ENCODE data around the gene PSG7. TPM values are rescaled to one million over a fixed set of nuclear protein-coding genes. Genes with fewer than 3 reads are reported as not detected.
"Not testable (repeated sequence)": the region's sequence is repeated elsewhere in the genome, so short reads cannot be mapped to it uniquely, and the experiment has no call there.

The PSG7 gene
- total RNA-seq = under 0.01 TPM in 1 of 2 replicates, not detected in the other

DNA sequence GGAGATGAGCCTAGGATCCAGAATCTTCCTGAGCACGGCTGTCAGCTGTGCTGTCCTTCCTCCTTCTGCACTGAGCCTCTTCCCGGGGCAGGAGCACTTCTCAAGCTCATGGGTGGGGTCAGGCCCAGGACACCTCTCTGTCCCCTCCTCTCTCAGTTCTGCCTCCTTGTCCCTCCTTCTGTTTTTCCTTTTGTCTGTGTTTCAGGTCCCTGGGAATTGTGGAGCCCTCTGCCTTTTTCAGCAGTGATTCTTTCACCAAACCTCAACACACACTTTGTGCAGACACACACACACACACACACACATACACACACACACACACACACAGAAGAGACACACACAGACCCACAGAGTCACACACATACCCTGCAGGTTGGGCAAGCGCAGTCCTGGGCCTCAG, at the start of gene PSG7:
Gene PSG7 (minus strand): TSS at position 101 of the 400 bp plus-strand sequence. CDS start 131 bp downstream, outside the sequence.
- not testable (repeated sequence) for DNase-seq (ENCODE audit: low read depth in 2 of 2)

DNA sequence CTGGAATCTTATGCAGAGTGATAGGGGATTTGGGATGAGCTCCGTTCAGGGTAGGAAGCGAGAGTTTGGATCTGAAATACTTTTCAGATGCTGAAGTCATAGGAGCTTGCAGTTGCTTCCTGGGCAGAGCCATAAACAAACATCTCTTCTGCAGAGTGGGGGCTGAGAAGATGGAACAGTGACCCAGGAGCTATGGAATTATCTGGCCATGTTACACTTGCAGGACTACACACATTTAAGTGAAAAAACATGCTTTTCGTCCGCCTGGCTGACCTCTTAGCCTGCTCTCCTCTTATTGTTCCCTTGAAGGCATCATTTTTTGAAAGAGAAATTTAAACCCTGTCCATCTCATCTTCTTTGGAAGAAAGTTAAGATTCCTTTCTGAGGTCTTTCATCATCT, 48.6 kb upstream of the PSG7 start:
- DNase-seq (ENCODE audit: low read depth in 2 of 2) = no peak

DNA sequence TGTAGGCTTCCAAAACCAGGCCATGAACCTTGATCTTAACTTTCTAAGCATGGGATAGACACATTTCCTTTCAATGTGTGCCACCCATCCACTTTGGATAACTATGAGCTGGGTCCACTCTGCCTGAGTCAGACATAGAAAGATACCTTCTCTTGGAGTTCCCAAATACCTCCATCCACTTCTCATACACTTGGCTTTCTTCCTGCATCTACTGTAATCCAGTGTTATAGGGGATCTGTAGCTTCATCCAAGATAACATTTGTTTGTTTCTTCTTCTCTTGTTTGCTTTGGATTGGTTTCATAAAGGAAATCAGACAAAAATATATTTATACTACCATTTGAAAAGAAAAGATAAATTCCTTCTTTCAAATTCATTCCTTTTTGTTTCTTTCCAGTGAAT, 45.1 kb upstream of the PSG7 start:
- DNase-seq (ENCODE audit: low read depth in 2 of 2) = not testable (repeated sequence)

DNA sequence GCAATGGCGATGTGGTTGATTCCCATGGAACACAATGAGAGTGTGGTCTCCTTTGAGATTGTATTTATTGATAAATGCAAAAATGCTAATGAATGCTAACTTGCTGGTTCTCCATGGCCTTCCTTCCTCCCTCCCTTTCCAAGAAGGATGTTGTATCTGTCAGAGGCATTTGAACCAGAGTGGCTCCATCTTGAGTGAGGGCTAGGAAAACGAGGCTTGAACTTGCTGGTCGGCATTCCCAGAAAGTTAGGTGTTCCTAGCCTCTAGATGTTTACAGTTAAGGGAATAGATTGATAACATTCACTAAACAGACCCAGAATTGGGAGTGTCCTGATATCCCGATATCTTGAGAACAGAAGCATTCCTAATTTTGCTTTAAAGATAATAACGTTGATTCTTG, 34.4 kb upstream of the PSG7 start:
- not testable (repeated sequence) for DNase-seq (ENCODE audit: low read depth in 2 of 2)

DNA sequence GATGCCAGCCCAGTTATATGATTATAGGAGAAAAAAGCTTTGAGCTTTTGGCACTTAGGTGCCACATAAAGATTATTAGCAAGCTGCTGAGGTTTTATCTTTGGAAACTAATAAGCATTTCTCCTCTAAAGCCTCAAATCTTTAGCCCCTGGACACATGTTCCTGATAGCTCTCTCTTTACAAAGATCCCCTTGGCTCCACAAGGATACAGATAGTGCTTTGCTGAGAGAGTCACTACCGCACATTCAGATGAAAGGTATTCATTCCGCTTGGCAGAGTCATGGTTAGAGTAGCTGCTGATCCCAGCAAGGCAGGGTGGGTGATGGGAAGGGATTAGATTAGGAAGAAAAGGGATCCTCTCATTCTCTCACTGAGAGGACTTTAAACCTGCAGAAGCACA, 28.2 kb upstream of the PSG7 start:
- no peak for DNase-seq (ENCODE audit: low read depth in 2 of 2)

DNA sequence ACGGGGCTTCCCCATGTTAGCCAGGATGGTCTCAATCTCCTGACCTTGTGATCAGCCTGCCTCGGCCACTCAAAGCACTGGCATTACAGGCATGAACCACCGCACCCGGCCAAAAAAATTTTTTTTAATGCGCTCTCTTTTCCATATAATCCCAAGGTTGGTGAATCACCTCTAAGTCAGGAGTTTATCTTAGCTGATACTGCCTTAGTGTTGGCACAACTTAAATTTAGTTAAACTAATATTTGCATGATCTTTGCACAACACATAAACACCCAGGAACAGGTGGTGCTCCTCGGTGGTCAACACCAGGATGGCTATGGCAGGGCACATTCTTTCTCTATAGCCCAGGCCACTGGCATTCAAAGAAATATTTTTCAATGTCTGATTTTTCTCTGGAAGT, 24.1 kb upstream of the PSG7 start:
- DNase-seq (ENCODE audit: low read depth in 2 of 2) = no peak

DNA sequence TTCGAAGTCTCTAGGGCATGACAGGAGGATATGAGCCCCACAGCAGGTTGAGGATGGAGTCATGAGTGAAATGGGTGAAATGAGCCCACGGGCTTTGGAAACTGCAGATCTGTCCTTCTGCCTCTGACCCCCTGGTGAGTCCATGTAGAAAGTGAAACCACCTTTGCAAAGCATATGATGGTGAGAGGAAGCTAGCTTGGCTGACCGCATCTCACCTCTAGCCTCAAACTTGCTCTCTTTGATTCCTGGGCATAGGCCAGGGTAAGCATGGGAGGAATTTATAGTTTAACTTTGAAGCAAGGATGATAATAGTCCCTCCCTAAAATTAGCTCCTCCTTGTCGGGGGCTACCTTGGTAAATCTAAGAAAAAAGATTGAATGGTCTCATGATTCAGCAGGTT, 15.1 kb upstream of the PSG7 start:
- not testable (repeated sequence) for DNase-seq (ENCODE audit: low read depth in 2 of 2)

DNA sequence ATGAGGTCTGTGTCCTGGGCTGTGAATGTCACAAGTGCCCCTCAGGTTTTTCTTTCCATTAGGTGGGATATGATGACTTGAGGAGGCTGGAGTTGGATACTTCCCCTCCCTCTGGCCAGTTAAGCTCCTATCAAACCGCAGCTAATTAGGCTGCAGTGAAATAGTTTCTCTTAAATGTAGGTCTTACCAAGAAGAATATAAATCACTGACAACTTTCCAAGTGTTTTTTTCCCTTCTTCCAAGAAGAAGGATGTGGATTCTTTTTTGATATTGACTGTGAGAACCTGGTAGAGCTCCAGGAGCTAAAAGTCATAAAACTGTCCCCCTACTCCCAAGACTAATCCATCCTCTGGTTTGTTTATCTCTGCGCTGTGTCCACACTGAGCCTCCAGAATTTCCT, 14.5 kb upstream of the PSG7 start:
- not testable (repeated sequence) for DNase-seq (ENCODE audit: low read depth in 2 of 2)

DNA sequence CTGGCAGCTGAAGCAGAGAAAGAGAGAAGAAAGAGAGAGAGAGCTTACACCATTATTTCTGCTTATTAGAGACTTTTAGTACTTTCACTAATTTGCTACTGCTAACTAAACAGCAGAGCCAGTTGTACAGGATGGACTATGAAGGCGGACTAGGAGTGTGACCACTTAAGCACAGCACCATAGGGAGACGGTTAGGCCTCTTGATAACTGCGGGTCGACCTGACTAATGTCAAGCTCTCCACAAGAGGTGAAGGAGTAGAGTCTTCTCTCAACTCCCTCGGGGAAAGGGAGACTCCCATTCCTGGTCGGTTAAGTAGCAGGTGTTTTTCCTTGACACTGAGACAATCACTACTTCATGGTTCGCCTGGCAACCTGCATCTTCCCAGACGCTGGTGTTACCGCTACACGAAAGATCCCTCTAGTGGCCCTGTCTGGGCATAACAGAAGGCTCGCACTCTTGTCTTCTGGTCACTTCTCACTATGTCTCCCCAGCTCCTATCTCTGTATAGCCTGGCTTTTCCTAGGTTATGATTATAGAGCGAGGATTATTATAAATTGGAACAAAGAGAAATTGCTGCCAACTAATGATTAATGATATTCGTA, 5.3 kb upstream of the PSG7 start:
- peak in 1 of 2 donors; percentile 48 for DNase-seq (ENCODE audit: low read depth in 2 of 2)

DNA sequence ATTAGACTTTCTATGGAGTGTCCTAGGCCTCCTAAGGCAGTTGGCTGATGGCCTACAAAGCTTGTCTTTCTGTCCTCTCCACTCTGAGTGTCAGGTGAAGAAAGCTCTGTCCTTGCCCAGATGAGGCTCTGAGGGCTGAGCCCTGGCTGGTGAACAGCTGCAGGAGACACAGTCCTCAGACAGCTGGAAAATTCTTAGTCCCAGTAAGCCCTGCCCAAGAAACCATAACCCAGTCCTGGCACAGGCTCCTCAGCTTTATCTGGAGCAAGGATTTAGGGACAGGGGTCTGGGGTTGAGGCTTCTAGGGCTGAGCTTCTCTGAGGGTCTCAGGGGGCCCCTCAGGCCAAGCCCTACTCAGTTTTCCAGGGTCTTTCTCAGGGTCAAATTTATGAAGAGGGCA, 2.3 kb downstream of the PSG7 start:
- not testable (repeated sequence) for DNase-seq (ENCODE audit: low read depth in 2 of 2)

DNA sequence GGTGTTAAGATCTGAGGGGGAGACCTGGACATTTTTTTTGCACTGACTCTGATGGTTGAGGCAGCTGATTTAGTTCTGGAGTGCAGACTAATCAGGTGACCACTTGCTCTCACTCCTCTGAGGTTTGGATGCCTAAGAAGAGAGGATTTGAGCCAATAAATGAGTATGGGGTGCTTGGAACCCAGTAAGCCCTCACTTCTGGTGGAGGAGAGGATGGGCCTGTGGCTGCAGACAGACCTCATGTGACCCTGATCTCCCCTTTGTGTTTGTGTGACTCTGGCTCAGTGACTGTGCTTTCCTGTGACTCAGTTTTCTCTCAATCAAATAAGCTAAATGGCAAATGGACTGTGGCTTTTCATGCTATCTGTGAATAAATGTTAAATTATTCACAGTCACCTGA, 2.8 kb downstream of the PSG7 start:
- DNase-seq (ENCODE audit: low read depth in 2 of 2) = peak; percentile 41 to 92

DNA sequence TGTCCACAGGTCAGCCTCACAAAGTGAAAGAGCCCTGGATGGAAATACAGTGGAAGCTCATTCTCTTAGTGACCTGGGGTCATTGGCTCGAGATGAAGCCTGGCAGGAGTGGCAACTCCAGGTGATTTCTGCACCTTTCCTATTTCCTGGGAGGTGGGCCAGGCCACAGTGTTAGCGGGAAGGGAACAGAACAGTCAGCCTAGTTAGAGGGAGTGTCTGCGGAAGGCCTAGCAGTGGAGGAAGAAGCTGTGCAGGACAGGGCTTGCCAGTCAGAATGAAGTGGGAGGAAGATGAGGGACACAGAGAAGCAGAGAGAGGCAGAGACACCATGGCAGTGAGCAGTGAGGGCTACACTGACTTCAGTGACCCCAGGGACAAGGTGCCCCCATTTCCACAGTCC, 3.6 kb downstream of the PSG7 start:
- DNase-seq (ENCODE audit: low read depth in 2 of 2) = not testable (repeated sequence)

DNA sequence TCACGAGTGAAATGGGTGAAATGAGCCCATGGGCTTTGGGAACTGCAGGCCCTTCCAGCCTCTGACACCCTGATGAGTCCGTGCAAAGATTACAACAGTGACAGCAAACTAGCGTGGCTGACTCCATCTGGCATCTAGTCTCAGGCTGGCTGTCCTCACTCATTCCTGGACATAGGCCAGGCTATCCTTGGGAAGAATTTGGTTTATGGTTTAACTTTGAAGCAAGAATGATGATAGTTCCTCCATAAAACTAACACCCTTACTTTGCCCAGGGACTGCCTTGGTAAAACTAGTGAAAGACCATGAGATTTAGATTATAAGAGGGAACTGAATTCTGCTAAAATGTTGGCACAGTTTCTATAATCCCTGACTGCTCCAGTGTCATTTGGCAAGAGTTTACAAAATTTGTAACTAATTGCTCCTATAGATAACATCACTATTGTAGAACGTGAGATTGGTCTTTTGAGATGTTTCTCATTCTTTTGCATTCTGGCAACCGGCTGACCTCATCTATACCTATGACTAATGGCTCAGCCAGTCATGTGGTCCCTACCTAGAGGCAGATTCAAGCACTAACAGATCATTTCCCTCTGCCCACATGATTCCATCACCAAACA, 4.4 kb downstream of the PSG7 start:
- DNase-seq (ENCODE audit: low read depth in 2 of 2) = peak; percentile 40 to 90

DNA sequence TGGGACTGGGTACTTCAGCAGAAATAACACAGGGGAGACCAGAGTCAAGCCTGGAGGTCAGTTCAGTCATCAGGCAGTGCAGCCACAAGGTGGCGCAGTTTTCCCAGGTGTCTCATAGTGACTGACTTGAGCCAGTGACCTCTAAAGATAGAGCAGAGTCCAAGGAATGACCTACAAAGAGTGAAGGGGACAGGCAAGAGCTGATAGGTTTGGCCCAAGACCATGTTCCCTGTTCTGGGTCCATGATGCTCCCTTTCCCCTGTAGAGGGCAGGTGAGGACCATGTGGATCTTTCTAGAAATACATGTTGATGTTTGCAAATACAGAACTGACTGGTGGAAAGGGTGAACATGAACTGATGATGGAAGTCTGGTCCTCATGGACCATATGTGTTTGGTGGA, 6.8 kb downstream of the PSG7 start:
- DNase-seq (ENCODE audit: low read depth in 2 of 2) = peak; percentile 4 to 53

DNA sequence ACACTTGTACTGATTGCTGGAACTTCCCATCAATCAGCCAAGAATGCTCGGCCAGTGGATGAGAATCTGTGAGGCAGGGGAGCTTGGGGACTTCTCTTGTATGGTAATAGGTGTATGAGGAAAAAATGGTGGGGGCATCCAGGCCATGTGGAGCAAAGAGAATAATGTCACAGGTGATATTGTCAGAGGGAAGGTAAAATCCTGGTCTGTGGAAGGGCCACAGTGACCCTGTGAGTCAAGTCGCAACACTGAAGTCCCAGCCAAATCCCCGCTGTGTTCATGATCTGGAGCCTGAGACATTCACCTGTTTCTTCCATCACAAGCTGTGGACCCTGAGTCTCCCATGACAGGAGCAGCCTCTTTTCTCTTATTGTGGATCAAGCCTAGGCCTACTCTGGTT, 8.1 kb downstream of the PSG7 start:
- no peak for DNase-seq (ENCODE audit: low read depth in 2 of 2)

DNA sequence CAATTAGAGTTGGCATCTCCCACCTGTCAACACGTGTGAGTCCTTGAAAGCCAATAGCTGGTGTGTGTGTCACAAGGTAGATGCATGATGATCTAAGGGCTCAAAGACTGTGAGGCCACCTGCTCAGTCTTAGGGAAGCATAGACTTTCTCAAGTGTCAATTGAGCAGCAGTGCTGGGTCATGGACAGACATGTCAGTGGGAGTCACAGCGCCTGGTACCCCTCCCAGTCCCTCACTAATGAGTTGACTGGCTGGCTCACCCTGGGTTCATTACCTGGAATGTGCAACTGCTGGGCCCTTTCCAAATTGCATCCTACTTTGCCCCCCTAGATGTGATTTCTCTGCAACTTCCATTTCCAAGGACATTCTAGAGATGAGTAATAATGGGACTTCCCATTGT, 10.2 kb downstream of the PSG7 start:
- DNase-seq (ENCODE audit: low read depth in 2 of 2) = no peak

DNA sequence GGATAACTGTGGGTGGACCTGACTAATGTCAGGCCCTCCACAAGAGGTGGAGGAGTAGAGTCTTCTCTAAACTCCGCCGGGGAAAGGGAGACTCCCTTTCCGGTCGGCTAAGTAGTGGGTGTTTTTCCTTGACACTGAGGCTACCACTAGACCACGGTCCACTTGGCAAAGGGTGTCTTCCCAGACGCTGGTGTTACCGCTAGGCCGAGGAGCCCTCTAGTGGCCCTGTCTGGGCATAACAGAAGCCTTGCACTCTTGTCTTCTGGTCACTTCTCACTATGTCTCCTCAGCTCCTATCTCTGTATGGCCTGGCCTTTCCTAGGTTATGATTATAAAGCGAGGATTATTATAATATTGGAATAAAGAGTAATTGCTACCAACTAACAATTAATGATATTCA, 13.9 kb downstream of the PSG7 start:
- peak; percentile 5 to 61 for DNase-seq (ENCODE audit: low read depth in 2 of 2)

DNA sequence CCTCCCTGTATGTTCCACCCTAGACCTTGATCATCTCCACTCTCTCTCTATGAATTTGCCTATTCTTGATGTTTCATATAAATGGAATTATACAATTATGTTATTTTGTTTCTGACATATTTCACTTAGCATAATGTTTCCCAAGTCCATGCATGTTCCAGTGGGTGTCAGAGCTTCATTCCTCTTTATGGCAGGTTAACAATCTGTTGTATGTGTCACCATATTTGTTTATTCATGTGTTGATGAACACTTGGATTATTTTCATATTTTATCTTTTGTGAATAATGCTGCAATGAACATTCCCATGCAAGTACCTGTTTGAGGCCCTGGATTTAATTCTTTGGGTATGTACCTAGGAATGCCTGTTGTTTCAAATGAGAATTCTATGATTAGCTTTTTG, 16.0 kb downstream of the PSG7 start:
- not testable (repeated sequence) for DNase-seq (ENCODE audit: low read depth in 2 of 2)

DNA sequence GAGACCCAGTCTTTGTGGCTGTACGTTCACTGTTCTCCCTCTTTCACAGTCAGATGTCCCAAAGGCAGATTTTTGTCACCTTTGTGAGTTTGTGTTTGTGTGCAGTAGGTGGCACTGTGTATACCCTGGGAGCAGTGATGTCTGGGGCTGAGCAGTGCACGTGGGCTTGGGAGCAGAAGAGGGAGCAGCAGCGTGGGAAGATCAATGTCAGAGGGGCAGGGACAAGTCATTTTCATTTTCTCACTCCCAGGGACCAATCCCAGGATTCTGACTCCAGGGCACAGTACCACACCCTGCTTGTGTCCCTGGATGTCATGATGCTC, 17.3 kb downstream of the PSG7 start:
- no peak for DNase-seq (ENCODE audit: low read depth in 2 of 2)

DNA sequence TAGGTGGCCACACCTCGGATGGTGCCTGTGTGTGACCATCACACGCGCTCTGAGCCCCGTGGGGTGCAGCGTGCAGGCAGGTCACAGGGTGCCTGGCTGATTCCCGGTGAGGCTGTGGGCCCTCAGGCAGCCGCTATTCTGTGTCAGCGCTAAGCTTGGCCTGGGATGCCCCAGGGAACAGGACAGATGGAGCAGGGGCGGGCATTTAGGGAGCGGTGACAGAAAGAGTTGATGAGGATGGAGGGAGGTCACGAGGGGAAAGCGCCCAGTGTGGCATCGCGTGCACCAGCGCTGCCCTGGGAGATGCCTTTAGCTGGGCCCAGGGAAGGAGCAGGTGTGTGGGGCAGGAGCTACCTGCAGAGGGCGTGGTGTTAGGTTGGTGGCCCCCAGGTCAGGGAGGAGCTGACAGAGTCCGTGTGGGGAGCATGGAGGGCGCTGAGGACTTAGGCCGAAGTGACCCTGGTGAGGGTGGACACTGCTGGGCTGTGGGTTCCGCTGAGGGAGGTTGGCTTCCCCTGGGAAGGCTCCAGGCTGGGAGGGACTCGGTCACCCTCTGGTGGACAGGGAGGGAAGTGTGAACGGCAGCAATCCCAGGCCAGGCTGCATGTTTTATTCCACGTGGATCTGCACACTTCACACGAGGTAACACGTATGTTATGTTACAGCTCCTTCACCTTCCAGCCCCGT, 17.8 kb downstream of the PSG7 start:
- DNase-seq (ENCODE audit: low read depth in 2 of 2) = peak in 1 of 2 donors; percentile 10

DNA sequence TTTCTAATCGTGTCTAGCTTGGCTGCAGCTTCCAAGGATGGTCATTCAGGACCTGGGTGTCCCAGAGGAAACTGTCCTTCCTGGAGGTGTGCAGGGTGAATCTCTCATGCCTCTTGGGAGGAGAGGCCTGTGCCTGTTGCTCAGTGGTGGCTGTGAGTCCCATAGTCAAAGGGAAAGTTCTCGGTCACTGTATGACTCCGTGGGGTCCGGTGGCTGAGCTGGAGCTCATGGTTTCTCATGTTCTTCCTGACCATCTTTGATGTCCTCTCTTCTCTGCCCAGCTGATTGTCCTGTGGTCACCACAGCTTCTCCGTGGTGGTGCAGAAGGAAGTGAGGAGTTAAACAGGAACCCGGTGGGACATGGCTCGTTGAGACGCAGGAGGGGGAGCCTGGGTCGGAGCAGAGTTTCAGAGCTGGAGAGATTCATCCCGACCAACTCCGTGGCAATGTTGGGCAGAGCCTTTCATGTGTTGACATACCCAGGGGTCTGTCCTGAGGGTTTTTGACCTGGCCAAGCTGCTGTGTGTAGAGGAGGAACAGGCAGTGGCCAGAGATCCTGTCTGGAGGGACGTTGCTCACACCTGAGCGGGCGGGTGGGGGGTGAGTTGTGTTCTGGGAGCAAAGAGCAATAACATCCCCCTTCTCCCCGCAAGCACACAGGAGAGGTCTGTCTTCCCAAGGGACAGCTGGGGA, 18.5 kb downstream of the PSG7 start:
- not testable (repeated sequence) for DNase-seq (ENCODE audit: low read depth in 2 of 2)

DNA sequence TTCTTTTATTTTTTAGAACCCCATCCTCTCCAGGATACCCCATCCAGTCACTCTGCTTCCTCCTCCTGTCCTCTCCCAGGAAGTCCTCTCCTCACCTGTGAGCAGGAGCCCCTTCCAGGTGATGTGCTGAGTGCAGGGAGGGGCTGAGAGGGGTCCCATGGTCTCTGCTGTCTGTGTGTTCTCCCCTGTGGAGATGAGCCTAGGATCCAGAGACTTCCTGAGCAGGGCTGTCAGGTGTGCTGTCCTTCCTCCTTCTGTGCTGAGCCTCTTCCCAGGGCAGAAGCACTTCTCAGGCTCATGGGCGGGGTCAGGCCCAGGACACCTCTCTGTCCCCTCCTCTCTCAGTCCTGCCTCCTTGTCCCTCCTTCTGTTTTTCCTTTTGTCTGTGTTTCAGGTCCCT, 19.4 kb downstream of the PSG7 start, which contains the start of gene PSG6:
Gene PSG6 (minus strand): TSS at position 261 of the 400 bp plus-strand sequence. CDS start 102 bp downstream, at position 159.
- not testable (repeated sequence) for DNase-seq (ENCODE audit: low read depth in 2 of 2)
